Effector memory CD4-positive, alpha-beta T cell (primary cell): ENCODE results near the gene SORCS2.

Experiments used
- DNase-seq, 3 donors: peaks; one replicate each; pipeline ENCODE4 v3.0.0-alpha.2; 2020
- H3K27ac ChIP-seq: 2 replicates; pipeline ENCODE4 v1.7.0; 2013; ENCODE audit warnings: mild to moderate bottlenecking, low read length, moderate library complexity; ENCODE audit not compliant: insufficient read depth, poor library complexity, severe bottlenecking
- H3K27me3 ChIP-seq: replicated peaks from 2 replicates; pipeline ENCODE4 v1.7.0; 2013; ENCODE audit warnings: mild to moderate bottlenecking, low read length; ENCODE audit not compliant: insufficient read depth, control insufficient read depth, poor library complexity, severe bottlenecking
- H3K36me3 ChIP-seq: 2 replicates; pipeline ENCODE4 v1.7.0; 2013; ENCODE audit warnings: mild to moderate bottlenecking, low read length, moderate library complexity; ENCODE audit not compliant: control insufficient read depth, insufficient read depth
- H3K4me1 ChIP-seq: 2 replicates; pipeline ENCODE4 v1.7.0; 2013; ENCODE audit warnings: low read length, mild to moderate bottlenecking; ENCODE audit not compliant: control insufficient read depth, insufficient read depth, poor library complexity, severe bottlenecking
- H3K4me3 ChIP-seq: 2 replicates; pipeline ENCODE4 v1.7.0; 2013; ENCODE audit warnings: low read length, low read depth, mild to moderate bottlenecking; ENCODE audit not compliant: insufficient read depth, poor library complexity, severe bottlenecking
- H3K9me3 ChIP-seq: 2 replicates; pipeline ENCODE4 v1.7.0; 2013; ENCODE audit warnings: mild to moderate bottlenecking, low read length, moderate library complexity; ENCODE audit not compliant: control insufficient read depth

SORCS2 gene

GRCh38 chr4:7416745-7417432 is 224.6 kb downstream of the SORCS2 start:
- no peaks in the 10 kb centered on the region for H3K4me1 ChIP-seq
- no peak overlapping the region for H3K4me3 ChIP-seq
- H3K27me3 ChIP-seq = no peaks in the 10 kb centered on the region
- H3K9me3 ChIP-seq = no peaks in the 10 kb centered on the region
- H3K36me3 ChIP-seq = no peaks in the 10 kb centered on the region
- DNase-seq = no peak
- no peak overlapping the region for H3K27ac ChIP-seq

- H3K27me3 ChIP-seq = no peaks in the 10 kb centered on the region
- no peak for DNase-seq
- no peaks in the 10 kb centered on the region for H3K9me3 ChIP-seq
- H3K27ac ChIP-seq = no peak overlapping the region
- H3K4me3 ChIP-seq = no peak overlapping the region
- H3K36me3 ChIP-seq = no peaks in the 10 kb centered on the region
- no peaks in the 10 kb centered on the region for H3K4me1 ChIP-seq
These were observed 225.3 kb downstream of the SORCS2 start for GRCh38 chr4:7417639-7418038.

DNA sequence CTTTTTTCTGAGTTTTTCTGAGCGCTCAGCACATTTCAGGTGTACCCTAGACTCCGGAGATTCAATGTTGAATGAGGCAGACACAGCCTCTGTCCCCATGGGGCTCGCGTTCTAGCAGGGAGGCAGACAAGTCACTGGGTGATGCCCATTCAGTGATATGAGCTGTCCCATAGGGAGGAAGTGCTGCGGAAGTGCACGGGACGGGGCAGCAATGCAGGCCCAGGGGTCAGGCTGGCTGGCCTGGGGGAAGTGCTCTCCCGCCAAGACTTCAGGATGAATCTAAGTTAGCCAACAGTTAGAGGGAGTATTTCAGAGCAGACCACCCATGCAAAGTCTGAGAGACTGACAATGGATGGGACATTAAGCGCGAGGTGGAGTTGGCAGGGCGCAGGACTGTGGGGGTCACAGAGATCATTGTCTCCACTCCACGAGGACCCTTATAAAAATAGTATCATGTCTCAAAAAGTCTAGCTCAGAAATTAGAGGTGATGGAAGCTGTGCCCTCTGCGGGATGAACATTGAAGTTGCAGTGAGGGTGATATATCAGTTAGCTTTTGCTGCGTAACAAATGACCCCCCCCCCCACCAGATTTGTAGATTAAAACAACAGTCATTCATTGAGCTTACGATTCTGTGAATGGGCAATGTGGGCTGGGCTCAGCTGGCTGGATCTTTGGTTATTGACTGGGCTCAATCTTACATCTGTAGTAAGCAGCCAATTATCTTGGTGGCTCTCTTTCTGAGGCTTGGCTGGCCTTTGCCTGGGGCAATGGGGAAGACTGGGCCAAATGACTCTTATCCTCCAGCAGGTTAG is 226.0 kb downstream of the SORCS2 start:
- H3K9me3 ChIP-seq = no peaks in the 10 kb centered on the region

GRCh38 chr4:7419961-7420660 is 227.8 kb downstream of the SORCS2 start:
- no peaks in the 10 kb centered on the region for H3K27me3 ChIP-seq
- no peaks in the 10 kb centered on the region for H3K9me3 ChIP-seq
- H3K36me3 ChIP-seq = no peaks in the 10 kb centered on the region
- no peak for DNase-seq
- no peaks in the 10 kb centered on the region for H3K4me1 ChIP-seq
- H3K4me3 ChIP-seq = no peak overlapping the region
- no peak overlapping the region for H3K27ac ChIP-seq

More for the DNA sequence above, 226.0 kb downstream of the SORCS2 start:
- Histone ChIP-seq H3K4me3 (no peak overlapping the region), H3K27me3 (no peaks in the 10 kb centered on the region), H3K27ac (no peak overlapping the region), H3K36me3 (no peaks in the 10 kb centered on the region), H3K4me1 (no peaks in the 10 kb centered on the region)
- no peak for DNase-seq

GRCh38 chr4:7420661-7421040 is 228.3 kb downstream of the SORCS2 start:
- no peak overlapping the region for H3K4me3 ChIP-seq
- H3K27me3 ChIP-seq = no peaks in the 10 kb centered on the region
- no peaks in the 10 kb centered on the region for H3K9me3 ChIP-seq
- no peaks in the 10 kb centered on the region for H3K4me1 ChIP-seq
- no peak for DNase-seq
- H3K27ac ChIP-seq = no peak overlapping the region
- H3K36me3 ChIP-seq = no peaks in the 10 kb centered on the region

- DNase-seq = no peak
- Histone ChIP-seq H3K36me3 (no peaks in the 10 kb centered on the region), H3K9me3 (no peaks in the 10 kb centered on the region)
These were observed 229.2 kb downstream of the SORCS2 start for GRCh38 chr4:7421356-7422150.

GRCh38 chr4:7422151-7422897 is 230.0 kb downstream of the SORCS2 start:
- Histone ChIP-seq H3K4me1 (no peaks in the 10 kb centered on the region), H3K9me3 (no peaks in the 10 kb centered on the region), H3K27ac (no peak overlapping the region), H3K27me3 (no peaks in the 10 kb centered on the region), H3K4me3 (no peak overlapping the region), H3K36me3 (no peaks in the 10 kb centered on the region)
- no peak for DNase-seq

More at GRCh38 chr4:7421356-7422150, 229.2 kb downstream of the SORCS2 start:
- no peak overlapping the region for H3K27ac ChIP-seq
- no peaks in the 10 kb centered on the region for H3K4me1 ChIP-seq
- no peak overlapping the region for H3K4me3 ChIP-seq
- H3K27me3 ChIP-seq = no peaks in the 10 kb centered on the region

- Histone ChIP-seq H3K27me3 (no peaks in the 10 kb centered on the region), H3K4me3 (no peak overlapping the region), H3K9me3 (no peaks in the 10 kb centered on the region), H3K4me1 (no peaks in the 10 kb centered on the region), H3K27ac (no peak overlapping the region), H3K36me3 (no peaks in the 10 kb centered on the region)
- DNase-seq = no peak
These were observed 230.5 kb downstream of the SORCS2 start for GRCh38 chr4:7422898-7423180.

DNA sequence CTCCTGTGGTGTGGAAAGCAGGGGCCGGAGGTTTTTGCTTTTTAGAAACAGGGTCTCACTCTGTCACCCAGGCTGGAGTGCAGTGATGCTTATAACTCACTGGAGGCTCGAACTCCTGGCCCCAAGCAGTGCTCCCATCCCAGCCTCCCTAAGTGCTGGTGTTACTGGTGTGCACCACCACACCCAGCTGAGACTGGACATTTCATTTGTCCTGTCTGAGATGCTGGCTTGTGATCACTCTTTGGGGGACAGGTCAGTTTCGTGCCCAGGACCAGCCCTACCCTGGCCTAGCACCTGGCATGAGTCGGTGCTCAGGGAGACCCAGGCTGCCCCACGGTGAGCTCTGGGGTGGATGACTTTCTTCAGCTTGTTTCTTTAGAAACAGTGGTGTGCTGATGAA is 231.1 kb downstream of the SORCS2 start:
- H3K9me3 ChIP-seq = no peaks in the 10 kb centered on the region
- H3K4me1 ChIP-seq = no peaks in the 10 kb centered on the region
- H3K27me3 ChIP-seq = no peaks in the 10 kb centered on the region
- no peaks in the 10 kb centered on the region for H3K36me3 ChIP-seq
- no peak overlapping the region for H3K4me3 ChIP-seq
- DNase-seq = no peak
- H3K27ac ChIP-seq = no peak overlapping the region
